NCI-H510A (cell line): Measurements from ENCODE around the gene GAS5.
A peak's percentile ranks its signal among the peaks of the same experiment; 100 is the strongest.

Source experiments
- DNase-seq: peaks from one replicate; lab custom pipeline; 2025; lab: John Stamatoyannopoulos, UW

GAS5 gene

GRCh38 chr1:173824315-173825081 lies 43.3 kb downstream of the GAS5 start, which contains the start of the genes CENPL and DARS2:
Gene CENPL, minus strand, starts transcription at chr1:173824883. Its CDS starts 13,584 bp downstream, at chr1:173811299.
Gene DARS2, plus strand, starts transcription at chr1:173824673. Its CDS starts 557 bp downstream, at chr1:173825230.
- peak; percentile 97 for DNase-seq

DNA sequence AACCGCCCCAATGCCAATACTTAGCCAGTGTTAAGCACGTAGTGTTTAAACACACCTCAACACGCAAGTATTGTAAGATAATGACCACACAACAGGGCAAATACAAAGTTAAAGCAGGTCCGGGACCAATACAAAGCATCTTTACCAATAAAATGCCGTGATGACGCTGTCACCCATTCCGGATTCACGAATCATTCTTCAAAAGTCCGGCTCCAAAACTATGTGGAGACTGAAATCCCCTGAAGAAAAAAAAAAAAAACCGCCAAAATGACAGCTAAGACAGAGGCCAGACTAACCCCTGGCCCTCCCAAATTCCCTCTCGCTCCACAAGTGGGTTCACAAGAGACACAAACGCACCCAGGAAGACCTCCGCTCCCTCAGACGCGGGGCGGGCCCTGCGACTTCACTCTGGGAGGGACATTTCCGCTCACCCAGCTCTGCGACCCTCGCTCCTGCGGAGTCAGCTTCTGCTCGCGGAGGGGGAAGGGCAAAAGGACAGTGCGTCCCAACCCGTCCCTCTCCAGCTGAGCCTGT lies 43.9 kb downstream of the GAS5 start:
- DNase-seq = no peak

DNA sequence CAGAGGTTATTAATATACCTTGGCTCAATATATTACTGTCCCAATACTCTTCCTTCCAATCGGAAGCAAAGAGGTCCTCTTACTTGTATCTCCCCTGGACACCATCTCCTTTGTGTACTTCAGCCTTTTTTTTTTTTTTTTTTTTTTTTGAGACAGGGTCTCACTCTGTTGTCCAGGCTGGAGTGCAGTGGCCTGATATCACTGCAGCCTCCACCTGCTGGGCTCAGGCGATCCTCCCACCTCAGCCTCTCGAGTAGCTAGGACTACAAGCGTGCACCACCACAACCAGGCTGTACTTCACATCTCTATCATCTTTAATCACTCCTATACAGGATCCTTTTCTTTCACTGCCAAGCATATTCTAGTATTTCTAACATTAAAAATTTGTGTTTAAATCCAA lies 46.1 kb downstream of the GAS5 start:
- no peak for DNase-seq

DNA sequence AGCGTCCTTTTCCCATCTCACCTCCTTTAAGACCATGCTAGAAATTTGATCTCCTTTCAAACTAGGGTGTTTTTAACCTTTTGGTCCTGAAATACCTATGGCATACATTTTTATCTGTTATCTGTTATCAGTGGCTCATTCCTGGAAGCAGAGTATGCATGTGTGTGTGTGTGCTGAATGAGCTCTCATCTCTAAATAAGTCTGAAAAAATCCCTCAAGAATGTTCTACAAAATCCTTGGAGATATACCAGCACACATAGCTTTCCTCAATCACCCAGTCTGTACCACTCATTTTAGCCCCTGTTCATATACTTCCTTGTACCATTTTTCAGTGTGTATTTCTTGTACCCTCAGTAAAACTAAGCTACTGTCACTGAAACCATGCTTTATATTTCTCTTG lies 49.3 kb downstream of the GAS5 start:
- no peak for DNase-seq
